GM12865 (cell line): Measurements from ENCODE around the gene LGI2.

Source experiments
- DNase-seq: peaks from one replicate; pipeline ENCODE4 v3.0.0; 2010; ENCODE audit warnings: low read depth
- H3K4me3 ChIP-seq: 2 replicates; pipeline ENCODE4 v1.5.1; 2011; ENCODE audit warnings: mild to moderate bottlenecking, low read depth, low read length, control low read depth
- TF ChIP-seq, protein P1 (sequence below): IDR thresholded peaks from 2 replicates; pipeline ENCODE4 v1.5.1; 2011; ENCODE audit warnings: low read length, control low read depth, low read depth, inconsistent platforms; ENCODE audit not compliant: insufficient read depth; ENCODE audit errors: missing control alignments

The LGI2 gene

DNA sequence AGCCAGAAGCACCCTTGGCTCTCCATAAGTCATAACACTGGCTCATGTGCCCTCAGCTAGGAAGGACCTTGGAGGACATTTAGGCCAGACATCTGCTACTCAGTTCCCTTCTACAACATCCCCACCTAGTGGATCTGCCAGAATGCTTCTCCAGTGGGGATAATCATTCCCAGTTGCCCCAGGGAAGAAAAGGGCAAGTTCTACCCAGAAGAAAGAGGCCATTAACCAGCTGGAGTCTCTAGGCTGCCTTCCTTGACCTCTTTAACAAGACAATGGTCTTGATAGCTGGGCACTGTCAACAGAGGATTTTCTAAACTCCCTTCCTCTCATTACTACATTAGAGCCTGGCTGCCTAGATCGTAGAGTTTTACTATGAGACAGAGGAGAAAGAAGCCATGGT, 42.0 kb downstream of the LGI2 start:
- TF ChIP-seq, protein P1, sequence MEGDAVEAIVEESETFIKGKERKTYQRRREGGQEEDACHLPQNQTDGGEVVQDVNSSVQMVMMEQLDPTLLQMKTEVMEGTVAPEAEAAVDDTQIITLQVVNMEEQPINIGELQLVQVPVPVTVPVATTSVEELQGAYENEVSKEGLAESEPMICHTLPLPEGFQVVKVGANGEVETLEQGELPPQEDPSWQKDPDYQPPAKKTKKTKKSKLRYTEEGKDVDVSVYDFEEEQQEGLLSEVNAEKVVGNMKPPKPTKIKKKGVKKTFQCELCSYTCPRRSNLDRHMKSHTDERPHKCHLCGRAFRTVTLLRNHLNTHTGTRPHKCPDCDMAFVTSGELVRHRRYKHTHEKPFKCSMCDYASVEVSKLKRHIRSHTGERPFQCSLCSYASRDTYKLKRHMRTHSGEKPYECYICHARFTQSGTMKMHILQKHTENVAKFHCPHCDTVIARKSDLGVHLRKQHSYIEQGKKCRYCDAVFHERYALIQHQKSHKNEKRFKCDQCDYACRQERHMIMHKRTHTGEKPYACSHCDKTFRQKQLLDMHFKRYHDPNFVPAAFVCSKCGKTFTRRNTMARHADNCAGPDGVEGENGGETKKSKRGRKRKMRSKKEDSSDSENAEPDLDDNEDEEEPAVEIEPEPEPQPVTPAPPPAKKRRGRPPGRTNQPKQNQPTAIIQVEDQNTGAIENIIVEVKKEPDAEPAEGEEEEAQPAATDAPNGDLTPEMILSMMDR: peak; percentile 13
- H3K4me3 ChIP-seq: no peak overlapping the region
- DNase-seq: no peak

DNA sequence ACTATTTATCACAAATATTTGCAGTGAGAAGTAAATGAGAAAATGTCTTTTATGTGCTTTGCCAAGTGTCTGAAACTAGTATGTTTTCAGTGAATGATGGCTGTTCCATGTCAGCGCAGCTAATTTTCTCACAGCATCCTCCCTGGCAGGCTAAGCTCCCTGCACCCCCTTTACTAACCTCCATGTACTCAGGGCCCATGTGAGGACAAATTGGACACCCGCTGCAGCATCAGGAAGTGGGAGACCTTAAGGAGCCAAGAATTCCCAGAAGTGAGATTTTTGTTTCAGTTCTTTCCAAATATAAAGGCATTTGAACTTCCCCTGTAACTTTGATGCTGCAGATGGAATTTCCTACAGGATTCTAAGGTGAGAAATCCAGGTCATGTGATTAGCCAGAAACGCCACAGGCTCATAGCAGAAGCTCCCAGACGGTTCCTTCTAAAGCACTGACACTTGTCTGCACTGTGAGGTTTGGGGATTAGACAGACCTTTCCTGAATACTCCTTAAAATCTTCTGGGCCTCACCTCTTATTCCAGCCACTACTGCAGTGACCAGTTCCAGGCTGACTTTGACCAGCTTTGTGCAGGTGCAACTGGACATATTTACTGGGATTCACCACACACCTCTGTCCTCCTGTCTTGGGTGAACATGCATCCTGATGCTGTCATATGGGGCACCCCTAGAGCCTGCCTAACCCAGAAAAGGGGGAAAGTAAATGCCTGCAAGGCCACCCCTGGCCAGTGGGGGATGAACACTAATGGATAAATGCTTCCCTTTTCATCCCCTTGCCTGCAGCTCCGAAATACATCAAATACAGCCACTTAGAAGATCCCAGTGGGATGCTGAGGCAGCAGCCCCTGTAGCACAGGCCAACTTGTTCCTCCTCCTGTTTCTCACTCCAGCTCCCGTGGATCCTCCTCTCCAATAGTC, 45.9 kb downstream of the LGI2 start:
- DNase-seq: no peak
- H3K4me3 ChIP-seq: no peak overlapping the region

DNA sequence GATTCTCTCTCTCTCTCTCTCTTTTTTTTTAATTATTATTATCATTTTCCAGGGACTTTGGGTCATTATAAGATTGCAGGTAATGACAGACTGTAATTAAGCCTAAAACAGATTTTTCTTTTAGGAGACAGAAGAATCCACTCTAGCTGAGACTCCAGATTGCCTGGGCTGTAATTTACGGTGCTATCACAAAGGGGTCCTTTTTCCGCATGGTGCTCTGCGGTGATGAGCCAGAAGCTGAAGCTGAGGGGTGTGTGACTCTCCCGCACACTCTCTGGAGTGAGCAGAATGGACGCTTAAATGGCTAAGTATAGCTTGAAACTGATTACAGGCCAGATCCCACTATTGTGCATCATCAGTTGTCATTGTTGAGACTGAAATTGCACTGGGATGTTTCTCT, 50.0 kb downstream of the LGI2 start:
- DNase-seq: no peak
- no peak overlapping the region for H3K4me3 ChIP-seq
- TF ChIP-seq, protein P1: no peak

More for the DNA sequence above, 45.9 kb downstream of the LGI2 start:
- TF ChIP-seq, protein P1: peak; percentile 1

DNA sequence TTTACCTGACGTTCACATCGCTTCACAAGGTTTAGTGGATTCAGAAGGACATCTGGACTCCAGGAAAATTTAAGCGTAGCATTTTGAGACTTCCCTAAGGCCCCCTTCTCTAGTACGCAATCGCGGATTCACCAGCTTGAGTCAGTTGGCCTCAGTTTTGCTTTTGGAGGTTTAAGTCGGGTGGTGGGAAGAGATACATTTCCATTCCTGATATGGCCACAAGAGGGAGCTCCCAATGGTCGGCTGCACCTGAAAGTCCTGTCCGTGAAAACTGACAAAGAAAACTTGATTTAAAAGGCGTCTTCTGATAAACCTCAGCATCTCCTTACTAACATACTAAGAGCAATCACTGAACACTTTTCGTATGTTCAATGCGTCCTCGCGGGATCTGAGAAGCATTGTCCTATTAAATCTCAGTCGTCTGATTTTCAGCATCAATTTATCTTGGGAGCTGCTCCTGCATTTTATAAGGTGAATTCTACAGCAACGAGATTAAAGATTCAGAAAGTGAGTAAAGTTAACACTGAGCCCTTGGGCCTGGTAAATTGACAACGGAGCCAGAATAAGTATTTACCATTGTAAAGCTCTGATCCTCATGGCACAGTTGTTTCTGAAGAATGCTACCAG, 50.6 kb downstream of the LGI2 start:
- TF ChIP-seq, protein P1: peak; percentile 86
- DNase-seq: peak; percentile 76

DNA sequence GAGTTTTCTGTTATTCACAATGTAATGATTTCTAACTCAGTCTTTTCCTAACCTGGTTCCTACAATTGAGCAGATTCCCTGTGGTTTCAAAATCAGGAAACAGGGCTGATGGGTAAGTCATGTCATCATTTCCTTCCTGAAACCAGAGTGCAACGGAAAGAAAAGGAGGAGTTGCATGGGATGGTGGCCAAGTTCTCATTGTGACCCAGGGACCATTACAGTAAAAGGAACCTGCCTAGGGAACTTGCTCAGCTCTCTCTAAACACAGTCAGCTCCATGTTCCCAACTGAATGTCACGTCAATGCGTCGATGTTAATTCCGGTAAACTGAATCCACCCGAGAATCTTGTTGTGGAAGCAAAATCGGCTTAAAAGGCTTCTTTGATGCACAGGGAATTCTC, 51.2 kb downstream of the LGI2 start:
- H3K4me3 ChIP-seq: no peak overlapping the region
- no peak for DNase-seq
- TF ChIP-seq, protein P1: no peak

More for the DNA sequence above, 50.6 kb downstream of the LGI2 start:
- H3K4me3 ChIP-seq: no peak overlapping the region

DNA sequence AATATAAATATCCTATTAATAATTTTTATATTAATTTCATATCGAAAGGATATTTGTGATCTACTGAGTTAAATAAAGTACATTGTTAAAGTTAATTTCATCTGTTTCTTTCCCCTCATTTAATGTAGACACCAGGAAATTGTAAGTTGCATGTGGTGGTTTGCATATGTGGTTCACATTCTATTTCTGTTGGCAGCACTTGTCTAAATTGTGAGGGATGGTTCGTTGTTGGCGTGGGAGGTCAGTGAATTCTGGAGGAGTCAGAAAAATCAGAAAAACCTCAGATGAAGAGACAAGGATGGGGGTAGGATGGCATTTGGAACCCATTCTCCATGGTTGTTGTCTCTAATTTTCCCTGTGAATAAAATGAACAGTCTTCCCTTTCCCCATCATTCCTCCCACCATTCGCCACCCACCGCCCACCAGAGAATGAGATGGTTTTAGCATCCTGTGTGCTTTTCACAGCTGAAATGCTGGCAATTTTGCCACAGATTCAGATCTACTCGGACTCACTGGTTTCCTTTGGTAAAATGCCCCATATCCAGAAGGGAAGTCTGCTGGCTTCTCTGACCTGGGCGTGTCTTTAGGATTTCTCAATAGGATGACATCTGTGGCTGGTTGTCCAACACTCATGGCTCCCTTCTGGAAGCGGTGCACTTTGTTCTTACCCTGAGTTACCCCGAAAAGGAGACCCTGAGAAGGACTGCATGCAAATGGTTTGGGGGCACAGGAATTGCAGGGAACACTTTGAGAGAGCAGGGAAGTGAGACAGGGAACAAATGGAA, 52.3 kb downstream of the LGI2 start:
- no peak for DNase-seq
- TF ChIP-seq, protein P1: no peak
- no peak overlapping the region for H3K4me3 ChIP-seq
